ENCODE measurements around the gene MVD. TPM values are rescaled to one million over a fixed set of nuclear protein-coding genes. Genes with fewer than 3 reads are reported as not detected.

MVD gene
- total and polyA plus RNA-seq, 2 of the 13 experiments (the other 11 are each of a cell fraction or from before 2014, with no cell fraction given) = 28.1 to 187 TPM

GRCh38 chr16:88662843-88663606 is at the start of gene MVD (continued):
- TF ChIP-seq NFIB (CRISPR knock-in tag; IDR thresholded peaks at IDR 0.05; ENCODE audit: borderline replicate concordance) (no peak), RFX5 (IDR thresholded peaks at IDR 0.05; ENCODE audit: low read depth, low read length) (peak; percentile 90), XRCC5 (optimal IDR thresholded peaks at IDR 0.05; ENCODE audit: low read length) (peak; percentile 62), ZNF570 (CRISPR knock-in tag; IDR thresholded peaks at IDR 0.05; ENCODE audit: borderline replicate concordance) (no peak), GRHL1 (CRISPR knock-in tag; conservative IDR thresholded peaks at IDR 0.05) (no peak), SNRNP70 (IDR thresholded peaks at IDR 0.05; ENCODE audit: low read depth, low read length) (no peak), ZNF780A (CRISPR knock-in tag; IDR thresholded peaks at IDR 0.05) (no peak; the same call in 1 of the 2 replicates), ZFP1 (CRISPR knock-in tag; IDR thresholded peaks at IDR 0.05) (no peak), ZNF253 (CRISPR knock-in tag; IDR thresholded peaks at IDR 0.05; ENCODE audit: borderline replicate concordance) (peak; percentile 85), GABPB1 (CRISPR knock-in tag; IDR thresholded peaks at IDR 0.05) (peak; percentile 89), ZFY (CRISPR knock-in tag; IDR thresholded peaks at IDR 0.05) (peak; percentile 94), REXO4 (CRISPR knock-in tag; IDR thresholded peaks at IDR 0.05; ENCODE audit: borderline replicate concordance) (0 out of 2 replicates have a peak, but pooled peaks have one; percentile 23), SOX6 (IDR thresholded peaks at IDR 0.05) (no peak), SOX6 (CRISPR knock-in tag; IDR thresholded peaks at IDR 0.05) (peak; percentile 66), AKAP8 (CRISPR knock-in tag; IDR thresholded peaks at IDR 0.05) (peak; percentile 88), ZNF337 (CRISPR knock-in tag; IDR thresholded peaks at IDR 0.05; ENCODE audit: borderline replicate concordance, low read depth) (peak; percentile 93; the same call in 1 of the 2 replicates), TEAD3 (CRISPR knock-in tag; optimal IDR thresholded peaks at IDR 0.05; ENCODE audit: borderline replicate concordance) (peak; percentile 46), NFE2 (CRISPR knock-in tag; IDR thresholded peaks at IDR 0.05) (no peak), BCL6 (CRISPR knock-in tag; IDR thresholded peaks at IDR 0.05) (peak; percentile 15; the same call in 1 of the 2 replicates)
- TF ChIP-seq, protein P1, sequence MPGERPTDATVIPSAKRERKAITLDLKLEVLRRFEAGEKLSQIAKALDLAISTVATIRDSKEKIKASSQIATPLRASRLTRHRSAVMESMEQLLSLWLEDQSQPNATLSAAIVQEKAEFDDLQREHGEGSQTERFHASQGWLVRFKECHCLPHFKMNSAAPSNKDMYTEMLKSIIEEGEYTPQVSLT (CRISPR knock-in tag; IDR thresholded peaks at IDR 0.05; ENCODE audit: borderline replicate concordance, low read depth) = no peak
- TF ChIP-seq, protein P2, sequence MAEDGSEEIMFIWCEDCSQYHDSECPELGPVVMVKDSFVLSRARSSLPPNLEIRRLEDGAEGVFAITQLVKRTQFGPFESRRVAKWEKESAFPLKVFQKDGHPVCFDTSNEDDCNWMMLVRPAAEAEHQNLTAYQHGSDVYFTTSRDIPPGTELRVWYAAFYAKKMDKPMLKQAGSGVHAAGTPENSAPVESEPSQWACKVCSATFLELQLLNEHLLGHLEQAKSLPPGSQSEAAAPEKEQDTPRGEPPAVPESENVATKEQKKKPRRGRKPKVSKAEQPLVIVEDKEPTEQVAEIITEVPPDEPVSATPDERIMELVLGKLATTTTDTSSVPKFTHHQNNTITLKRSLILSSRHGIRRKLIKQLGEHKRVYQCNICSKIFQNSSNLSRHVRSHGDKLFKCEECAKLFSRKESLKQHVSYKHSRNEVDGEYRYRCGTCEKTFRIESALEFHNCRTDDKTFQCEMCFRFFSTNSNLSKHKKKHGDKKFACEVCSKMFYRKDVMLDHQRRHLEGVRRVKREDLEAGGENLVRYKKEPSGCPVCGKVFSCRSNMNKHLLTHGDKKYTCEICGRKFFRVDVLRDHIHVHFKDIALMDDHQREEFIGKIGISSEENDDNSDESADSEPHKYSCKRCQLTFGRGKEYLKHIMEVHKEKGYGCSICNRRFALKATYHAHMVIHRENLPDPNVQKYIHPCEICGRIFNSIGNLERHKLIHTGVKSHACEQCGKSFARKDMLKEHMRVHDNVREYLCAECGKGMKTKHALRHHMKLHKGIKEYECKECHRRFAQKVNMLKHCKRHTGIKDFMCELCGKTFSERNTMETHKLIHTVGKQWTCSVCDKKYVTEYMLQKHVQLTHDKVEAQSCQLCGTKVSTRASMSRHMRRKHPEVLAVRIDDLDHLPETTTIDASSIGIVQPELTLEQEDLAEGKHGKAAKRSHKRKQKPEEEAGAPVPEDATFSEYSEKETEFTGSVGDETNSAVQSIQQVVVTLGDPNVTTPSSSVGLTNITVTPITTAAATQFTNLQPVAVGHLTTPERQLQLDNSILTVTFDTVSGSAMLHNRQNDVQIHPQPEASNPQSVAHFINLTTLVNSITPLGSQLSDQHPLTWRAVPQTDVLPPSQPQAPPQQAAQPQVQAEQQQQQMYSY (CRISPR knock-in tag; IDR thresholded peaks at IDR 0.05) = peak; percentile 8; the same call in 1 of the 2 replicates
- TF ChIP-seq, protein P3, sequence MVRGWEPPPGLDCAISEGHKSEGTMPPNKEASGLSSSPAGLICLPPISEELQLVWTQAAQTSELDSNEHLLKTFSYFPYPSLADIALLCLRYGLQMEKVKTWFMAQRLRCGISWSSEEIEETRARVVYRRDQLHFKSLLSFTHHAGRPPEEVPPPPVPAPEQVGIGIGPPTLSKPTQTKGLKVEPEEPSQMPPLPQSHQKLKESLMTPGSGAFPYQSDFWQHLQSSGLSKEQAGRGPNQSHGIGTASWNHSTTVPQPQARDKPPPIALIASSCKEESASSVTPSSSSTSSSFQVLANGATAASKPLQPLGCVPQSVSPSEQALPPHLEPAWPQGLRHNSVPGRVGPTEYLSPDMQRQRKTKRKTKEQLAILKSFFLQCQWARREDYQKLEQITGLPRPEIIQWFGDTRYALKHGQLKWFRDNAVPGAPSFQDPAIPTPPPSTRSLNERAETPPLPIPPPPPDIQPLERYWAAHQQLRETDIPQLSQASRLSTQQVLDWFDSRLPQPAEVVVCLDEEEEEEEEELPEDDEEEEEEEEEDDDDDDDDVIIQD (CRISPR knock-in tag; IDR thresholded peaks at IDR 0.05; ENCODE audit: low read depth) = no peak

Measured in HepG2 (cell line).